ENCODE data around the gene RILPL1.
"Not testable (repeated sequence)": the region's sequence is repeated elsewhere in the genome, so short reads cannot be mapped to it uniquely, and the experiment has no call there.

The RILPL1 gene, protein sequence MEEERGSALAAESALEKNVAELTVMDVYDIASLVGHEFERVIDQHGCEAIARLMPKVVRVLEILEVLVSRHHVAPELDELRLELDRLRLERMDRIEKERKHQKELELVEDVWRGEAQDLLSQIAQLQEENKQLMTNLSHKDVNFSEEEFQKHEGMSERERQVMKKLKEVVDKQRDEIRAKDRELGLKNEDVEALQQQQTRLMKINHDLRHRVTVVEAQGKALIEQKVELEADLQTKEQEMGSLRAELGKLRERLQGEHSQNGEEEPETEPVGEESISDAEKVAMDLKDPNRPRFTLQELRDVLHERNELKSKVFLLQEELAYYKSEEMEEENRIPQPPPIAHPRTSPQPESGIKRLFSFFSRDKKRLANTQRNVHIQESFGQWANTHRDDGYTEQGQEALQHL

DNA sequence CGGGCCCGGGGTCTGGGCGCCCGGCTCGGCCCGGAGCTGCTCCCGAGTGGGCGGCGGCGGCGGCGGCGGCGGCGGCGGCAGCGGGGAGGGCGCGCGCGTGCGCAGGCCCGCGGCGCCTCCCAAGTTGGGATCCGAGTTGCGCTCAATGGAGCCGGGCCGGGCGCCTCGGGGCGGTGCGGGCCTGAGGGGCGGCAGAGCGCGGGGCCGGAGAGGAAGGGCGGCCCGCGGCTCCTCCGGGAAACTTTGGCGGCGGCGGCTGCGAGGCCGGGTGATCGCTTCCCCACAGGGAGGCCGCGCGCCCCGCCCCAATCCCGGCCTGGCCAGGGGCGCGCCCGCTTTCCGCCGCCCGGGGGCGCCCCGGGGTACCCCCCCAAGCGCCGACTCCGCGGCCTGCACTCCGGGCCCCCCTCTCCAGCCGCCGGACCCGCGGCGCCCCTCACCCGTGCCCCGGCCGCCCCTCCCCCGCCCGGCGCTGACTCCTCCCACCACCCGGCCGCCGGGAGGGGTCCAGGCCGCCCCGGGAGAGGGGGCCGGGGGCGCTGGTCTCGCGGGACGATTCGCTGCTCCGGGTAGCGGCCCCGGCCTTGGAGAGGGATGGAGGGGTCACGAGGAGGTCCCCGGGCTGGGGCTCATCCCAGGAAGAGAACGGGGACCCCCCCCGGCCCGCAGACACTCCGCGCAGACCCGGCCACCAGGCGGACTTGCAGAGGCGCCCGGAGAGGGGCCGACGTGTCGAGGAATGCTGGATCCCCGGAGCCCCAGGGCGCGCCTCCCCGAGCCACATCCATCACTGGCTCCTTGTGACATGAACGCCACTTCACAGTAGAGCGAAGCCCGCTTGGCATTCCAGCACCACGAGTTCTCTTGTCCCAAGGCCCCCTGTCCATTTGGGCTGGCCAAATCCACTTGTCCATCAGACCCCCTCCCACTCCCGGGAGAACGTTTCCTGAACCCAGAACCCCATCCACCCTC lies at the start of gene RILPL1:
RILPL1 (minus strand) TSS at position 48 of the 972 bp plus-strand sequence. CDS start 237 bp downstream, outside the sequence.
- DNase-seq (ENCODE audit: low read depth), result peak; percentile 16

DNA sequence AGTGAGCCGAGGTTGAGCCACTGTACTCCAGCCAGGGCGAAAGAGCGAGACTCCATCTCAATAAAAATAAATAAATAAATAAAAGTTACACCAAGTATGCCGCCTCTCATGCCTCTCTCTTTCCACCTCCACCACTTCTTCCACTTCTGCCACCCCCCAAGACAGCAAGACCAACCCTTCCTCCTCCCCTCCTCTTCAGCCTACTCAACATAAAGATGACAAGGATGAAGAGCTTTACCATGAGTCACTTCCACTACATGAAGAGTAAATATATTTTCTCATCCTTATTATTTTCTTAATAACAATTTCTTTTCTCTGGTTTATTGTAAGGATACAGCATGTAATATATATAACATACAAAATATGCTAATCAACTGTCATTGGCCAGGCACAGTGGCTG lies 47.3 kb upstream of the RILPL1 start:
- DNase-seq (ENCODE audit: low read depth), result no peak

DNA sequence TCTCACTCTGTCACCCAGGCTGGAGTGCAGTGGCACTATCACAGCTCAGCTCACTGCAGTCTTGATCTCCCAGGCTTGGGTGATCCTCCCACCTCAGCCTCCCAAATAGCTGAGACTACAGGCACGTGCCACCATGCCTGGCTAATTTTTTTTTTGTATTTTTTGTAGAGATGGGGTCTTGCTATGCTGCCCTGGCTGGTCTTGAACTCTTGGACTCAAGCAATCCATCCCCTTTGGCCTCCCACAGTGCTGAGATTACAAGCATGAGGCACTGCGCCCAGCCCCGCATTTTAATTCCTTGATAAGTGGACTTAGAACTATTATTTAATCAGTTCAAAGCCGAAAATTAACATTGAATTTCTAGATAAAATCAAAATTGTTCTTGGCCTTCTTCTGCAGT lies 45.3 kb upstream of the RILPL1 start:
- DNase-seq (ENCODE audit: low read depth), result not testable (repeated sequence)

DNA sequence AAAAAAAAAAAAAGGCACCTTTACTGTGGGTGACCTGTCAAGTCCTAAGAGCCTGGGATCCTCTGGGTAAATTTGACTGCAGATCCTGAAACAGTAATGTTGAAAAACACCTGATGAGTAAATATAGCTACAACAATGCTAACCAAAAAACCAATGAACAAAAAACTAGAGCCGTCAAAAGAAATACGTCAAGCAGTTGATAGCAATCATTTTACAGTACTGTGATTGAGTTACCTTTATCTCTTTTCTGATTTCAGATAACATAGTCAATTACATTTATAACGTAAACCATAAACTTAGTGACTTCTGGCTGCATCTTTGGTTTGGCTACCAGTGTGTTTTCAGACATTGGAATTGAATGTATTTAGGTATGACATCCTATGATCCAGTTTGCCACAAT lies 44.7 kb upstream of the RILPL1 start:
- no peak for DNase-seq (ENCODE audit: low read depth)

DNA sequence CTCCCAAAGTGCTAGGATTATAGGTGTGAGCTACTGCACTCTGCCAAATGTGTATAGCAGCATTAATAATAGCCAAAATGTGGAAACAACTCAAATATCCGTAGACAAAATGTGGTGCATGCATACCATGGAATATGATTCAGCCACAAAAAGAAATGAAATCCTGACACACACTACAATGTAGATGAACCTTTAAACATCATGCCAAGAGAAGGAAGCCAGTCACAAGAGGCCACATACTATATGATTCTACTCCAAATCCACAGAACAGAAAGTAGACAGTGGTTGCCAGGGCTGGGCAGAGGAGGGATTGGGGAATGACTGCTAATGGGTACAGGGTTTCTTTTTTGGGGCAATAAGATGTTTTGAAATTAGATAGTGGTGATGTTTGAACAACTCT lies 43.1 kb upstream of the RILPL1 start:
- DNase-seq (ENCODE audit: low read depth), result no peak

DNA sequence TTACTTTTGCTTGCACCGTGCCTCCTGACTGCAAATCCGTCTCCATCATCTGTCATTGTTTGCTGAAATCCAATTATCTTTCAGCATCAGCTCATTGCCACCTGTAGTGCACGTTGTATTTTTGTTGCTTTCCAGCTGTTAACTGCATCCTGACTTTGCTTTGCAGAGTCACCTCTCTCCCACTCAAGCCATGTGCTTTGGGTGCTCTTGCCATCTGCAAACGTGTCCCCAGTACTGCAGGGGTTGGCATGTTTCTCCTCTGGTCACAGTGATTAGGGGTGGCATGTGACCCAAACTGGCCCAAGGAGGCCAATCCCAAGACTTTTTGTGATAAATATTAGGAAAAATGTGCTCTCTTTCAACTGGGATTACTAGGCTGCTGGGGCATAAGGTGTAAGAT lies 40.4 kb upstream of the RILPL1 start:
- no peak for DNase-seq (ENCODE audit: low read depth)

DNA sequence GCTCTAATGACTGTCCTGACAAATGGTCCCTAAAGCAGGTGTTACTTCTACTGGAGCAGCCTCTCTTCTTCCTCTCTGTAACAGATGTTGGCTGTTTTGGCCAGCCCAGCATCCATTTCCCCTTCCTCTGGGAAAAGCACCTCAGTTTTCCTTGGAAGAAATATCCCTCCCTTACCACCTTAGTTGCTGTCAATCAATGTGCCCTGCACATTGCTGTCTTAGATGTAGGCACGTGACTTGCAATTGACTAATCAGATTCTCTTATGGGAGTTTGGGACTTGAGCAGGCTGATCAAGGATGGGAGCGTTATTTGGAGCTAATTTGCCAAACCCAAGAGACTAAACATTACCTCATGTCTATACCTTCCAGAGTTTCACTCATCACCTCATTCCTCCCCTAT lies 38.9 kb upstream of the RILPL1 start:
- no peak for DNase-seq (ENCODE audit: low read depth)

DNA sequence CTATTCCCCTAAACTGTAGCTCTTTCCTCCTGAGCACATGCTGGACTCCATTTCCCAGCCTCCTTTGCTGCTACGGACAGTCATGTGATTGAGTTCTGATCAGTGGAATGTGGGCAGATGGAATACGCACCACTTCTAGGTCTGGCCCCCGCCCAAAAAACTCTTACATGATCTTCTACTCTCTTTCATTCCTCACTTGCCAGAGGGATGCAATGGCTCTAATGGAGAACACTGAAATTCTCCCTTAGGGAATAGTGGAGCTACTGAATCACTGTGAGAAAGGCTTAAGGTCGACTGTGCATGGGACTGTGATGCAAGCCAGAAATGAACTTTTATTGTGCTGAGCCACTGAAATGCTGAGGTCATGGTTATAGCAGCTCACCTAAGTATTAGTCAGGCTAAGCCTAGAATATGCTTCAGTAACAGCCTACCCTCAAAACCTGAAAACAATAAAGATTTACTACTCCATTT lies 37.9 kb upstream of the RILPL1 start:
- no peak for DNase-seq (ENCODE audit: low read depth)

DNA sequence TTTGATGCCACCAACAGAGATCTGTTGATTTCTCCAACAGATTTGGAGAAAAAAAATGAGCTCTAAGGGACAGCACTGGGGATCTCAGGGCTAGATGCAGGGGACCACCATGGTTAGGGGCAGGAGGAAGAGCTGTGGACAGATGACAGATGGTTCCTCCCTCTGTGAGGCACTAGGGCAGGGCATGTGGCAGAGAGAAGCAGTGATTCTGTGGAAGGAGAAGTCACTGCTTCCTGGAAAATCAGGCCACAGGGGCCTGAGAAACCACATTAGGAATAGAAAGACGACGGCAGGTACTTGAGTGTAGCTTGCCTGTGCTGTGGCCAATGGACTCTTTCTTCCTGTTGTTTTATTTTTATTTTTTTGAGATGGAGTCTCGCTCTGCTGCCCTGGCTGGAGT lies 25.9 kb upstream of the RILPL1 start:
- no peak for DNase-seq (ENCODE audit: low read depth)

DNA sequence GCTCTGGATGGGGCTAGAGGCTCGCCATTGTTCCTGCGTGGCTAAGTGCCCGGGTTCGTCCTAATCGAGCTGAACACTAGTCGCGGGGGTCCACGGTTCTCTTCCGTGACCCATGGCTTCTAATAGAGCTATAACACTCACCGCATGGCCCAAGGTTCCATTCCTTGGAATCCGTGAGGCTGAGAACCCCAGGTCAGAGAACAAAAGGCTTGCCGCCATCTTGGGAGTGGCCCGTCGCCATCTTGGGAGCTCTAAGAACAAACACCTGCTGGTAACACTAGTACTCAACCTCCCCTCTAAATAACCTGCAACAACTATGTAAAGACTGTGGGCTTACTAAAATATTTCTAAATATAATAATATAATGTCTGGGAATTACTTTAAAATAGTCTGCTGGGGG lies 25.0 kb upstream of the RILPL1 start:
- not testable (repeated sequence) for DNase-seq (ENCODE audit: low read depth)

DNA sequence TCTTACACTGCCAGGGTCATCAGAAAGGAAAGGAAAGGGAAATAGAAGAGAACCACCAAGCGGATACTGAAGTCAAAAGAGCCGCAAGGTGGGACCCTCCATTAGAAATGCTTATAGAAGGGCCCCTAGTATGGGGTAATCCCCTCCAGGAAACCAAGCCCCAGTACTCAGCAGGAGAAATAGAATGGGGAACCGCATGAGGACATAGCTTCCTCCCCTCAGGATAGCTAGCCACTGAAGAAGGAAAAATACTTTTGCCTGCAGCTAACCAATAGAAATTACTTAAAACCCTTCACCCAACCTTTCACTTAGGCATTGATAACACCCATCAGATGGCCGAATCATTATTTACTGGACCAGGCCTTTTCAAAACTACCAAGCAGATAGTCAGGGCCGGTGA lies 21.3 kb upstream of the RILPL1 start:
- DNase-seq (ENCODE audit: low read depth), result not testable (repeated sequence)

DNA sequence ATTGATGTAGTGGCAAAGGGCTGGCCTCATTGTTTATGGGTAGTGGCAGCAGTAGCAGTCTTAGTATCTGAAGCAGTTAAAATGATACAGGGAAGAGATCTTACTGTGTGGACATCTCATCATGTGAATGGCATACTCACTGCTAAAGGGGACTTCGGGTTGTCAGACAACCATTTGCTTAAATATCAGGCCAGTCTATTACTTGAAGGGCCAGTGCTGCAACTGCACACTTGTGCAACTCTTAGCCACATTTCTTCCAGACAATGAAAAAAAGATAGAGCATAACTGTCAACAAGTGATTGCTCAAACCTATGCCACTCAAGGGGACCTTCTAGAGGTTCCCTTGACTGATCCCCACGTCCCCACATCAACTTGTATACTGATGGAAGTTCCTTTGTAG lies 20.6 kb upstream of the RILPL1 start:
- not testable (repeated sequence) for DNase-seq (ENCODE audit: low read depth)

DNA sequence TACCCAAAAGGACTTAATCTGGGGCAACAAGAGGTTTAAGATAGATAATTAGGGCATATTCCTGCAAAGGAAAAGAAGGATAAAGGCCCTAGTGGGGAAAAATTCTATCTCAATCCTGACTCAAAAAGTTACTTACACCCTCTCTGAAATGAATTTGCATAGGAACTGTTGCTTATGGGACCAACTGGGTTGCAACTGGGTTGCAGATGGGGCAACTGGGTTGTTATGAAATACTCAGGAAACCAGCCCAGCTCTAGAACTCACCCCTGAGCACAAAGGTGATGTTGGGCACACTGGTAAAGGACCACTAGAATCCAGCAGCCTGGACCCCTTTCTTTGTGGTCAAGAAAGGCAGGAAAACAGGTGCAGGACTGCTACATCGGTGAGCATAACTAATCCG lies 17.2 kb upstream of the RILPL1 start:
- no peak for DNase-seq (ENCODE audit: low read depth)

DNA sequence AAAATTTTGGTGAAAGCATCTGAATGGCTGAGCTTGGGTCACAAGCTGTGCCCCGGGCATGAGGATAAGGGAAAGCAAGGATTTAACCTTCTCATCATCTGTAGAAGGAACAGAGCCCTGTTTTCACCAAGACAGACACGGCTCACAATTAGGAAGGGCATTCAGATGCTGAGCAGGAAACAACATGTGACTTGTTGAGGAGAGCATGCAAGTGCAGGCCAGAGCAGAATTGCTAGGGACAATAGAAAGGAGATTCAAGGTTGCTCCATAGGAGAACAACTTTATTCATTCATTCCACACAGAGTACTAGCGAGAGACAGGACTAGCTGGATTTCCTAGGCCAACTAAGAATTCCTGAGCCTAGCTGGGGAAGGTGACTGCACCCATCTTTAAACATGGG lies 14.6 kb upstream of the RILPL1 start:
- no peak for DNase-seq (ENCODE audit: low read depth)

DNA sequence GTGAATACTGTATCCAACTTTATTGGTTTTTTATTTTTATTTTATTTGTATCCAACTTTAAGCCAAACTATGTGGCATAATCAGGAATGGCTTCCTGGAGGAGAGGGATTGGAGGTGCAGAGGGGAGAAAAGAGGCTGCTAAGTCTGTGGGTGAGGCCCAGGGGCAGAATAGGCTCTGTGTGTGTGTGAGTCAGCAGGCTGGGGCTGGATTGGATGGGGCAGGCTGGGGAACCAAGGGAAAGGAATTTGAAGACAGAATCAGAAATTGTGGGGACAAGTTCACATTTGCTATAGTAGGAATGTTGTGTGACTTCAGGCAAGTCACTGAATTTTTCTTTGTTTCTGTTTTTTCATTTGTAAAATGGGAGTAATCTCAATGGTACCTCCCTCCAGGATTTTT lies 12.8 kb upstream of the RILPL1 start:
- DNase-seq (ENCODE audit: low read depth), result no peak

DNA sequence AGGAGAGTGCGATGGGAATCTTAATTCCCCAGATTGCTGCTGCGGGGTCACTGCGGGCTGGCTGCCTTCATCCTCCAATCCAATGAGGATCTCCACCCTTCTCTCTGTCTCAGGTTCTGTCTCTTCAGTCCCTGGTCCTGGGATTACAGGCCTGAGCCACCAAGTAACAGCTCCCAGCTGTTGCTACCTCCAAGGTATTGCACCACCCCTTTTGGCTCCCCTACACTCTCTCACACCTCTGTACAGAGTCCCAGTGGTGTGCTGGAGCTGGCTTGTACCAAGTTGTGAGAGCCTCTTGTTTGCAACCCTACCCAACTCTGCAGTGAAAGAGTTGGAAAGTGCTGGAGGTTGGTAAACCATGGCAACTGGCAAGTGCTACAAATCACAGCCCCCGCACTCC lies 10.0 kb upstream of the RILPL1 start:
- DNase-seq (ENCODE audit: low read depth), result no peak

DNA sequence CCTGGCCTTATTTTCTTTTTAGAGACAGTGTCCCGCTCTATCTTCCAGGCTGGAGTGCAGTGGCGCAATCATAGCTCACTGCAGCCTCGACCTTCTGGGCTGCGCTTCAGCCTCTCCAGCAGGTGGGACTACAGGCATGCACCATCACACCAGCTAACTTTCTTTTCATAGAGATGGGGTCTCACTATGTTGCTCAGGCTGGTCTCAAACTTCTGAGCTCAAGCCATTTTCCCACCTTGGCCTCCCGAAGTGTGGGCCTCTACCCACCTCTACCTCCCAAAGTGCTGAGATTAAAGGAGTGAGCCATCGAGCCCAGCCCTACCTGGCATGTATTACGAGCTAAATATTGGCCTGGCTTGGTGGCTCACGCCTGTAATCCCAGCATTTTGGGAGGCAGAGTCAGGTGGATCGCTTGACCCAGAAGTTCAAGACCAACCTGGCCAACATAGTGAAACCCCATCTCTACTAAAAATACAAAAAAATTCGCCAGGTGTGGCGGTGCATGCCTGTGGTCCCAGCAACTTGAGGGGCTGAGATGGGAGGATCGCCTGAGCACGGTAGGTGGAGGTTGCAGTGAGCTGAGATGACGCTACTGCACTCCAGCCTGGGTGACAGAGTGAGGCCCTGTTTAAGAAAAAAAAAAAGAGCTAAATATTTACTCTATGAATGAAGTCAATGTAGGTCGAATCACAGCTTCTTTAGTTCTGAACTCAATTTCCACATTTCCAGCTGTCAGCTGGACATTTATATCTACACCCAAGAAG lies 7.6 kb upstream of the RILPL1 start:
- no peak for DNase-seq (ENCODE audit: low read depth)

DNA sequence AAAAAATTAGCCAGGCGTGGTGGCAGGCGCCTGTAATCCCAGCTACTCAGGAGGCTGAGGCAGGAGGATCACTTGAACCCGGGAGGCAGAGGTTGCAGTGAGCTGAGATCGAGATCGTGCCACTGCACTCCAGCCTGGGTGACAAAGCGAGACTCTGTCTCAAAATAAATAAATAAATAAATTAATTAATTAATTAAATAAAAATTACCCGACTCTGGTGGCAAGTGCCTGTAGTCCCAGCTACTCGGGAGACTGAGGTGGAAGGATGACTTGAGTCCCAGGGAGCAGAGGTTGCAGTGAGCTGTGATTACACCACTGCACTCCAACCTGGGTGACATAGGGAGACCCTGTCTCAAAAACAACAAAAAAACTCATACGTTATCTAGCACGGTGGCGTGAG lies 2.4 kb upstream of the RILPL1 start:
- DNase-seq (ENCODE audit: low read depth), result not testable (repeated sequence)

DNA sequence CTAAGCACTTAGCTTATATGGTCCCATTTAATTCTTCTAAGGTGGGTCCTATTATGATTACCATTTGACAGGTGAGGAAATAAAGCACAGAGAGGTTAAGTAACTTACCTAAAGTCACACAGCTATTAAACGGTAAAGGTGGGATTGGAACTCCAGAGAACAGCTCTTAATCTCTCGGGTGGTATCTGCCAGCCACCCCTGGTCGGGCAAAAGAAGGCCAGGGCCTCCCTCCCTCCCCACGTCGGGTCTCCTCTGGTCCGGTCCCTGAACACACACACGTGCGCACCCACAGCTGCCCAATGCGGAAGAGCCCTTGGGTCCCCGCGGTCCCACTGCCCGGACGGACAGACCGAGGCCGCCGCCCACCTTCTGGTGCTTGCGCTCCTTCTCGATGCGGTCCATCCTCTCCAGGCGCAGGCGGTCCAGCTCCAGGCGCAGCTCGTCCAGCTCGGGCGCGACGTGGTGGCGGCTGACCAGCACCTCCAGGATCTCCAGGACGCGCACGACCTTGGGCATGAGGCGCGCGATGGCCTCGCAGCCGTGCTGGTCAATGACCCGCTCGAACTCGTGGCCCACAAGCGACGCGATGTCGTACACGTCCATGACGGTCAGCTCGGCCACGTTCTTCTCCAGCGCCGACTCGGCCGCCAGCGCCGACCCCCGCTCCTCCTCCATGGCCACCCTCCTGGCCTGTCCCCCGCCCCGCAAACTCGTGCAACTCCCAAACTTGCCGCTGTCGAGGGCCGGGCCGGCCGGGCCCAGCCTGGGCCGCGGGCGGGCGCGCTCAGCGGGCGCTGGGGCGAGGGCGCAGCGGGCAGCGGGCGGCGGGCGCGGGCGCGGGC lies 490 bp downstream of the RILPL1 start:
- DNase-seq (ENCODE audit: low read depth), result no peak

DNA sequence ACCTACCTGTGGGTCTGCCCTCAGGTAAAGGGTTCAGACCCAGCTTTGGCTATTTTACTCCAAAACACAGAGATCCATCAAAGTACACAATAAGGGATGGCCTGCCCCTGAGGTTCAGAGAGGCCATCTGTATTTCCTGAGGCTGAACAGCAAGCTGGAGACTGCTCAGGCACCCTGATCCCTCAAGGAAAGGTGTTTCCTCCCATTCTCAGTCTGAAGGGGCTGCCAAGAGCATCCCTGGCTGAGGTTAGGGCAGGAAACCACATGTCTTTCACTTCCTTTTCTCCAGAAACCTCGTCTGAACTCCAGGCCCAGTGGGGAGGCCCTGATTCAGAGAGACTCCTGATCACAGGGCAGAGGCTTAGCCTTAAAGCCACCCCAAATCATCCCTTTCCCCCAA lies 1.5 kb downstream of the RILPL1 start:
- no peak for DNase-seq (ENCODE audit: low read depth)

DNA sequence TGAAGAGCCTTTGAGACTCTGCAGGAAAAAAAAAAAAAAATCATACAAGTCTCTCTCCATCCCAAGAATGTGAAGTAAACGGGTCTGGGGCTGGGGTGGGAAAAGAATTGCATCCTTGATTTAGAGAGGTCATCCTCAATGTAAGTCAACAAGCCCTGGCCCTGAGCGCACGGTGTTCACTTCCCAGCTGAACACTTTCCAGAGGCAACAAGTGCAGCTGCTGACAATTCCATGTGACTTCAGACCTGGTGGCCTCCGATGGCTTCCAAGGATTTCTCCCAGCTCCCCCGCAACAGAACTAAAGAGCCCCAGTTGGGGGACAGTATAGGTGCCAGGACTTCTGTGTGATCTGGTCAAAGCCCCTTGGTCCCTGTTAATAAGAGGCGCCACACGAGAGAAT lies 2.4 kb downstream of the RILPL1 start:
- DNase-seq (ENCODE audit: low read depth), result no peak

Data from T-helper 22 cell (primary cell).